HL-60 (cell line): ENCODE measurements around the gene TGFBR3.

ENCODE experiments used
- GABPA ChIP-seq: IDR thresholded peaks from 2 replicates; pipeline ENCODE4 v1.6.1; 2012; ENCODE audit warnings: low read depth
- POLR2AphosphoS5 ChIP-seq: IDR thresholded peaks from 2 replicates; pipeline ENCODE4 v1.6.1; 2012; ENCODE audit warnings: low read depth
- REST ChIP-seq: IDR thresholded peaks from 2 replicates; pipeline ENCODE4 v1.6.1; 2012; ENCODE audit warnings: low read depth; ENCODE audit not compliant: insufficient replicate concordance
- TF ChIP-seq, protein P1 (sequence below): IDR thresholded peaks from one replicate; pipeline ENCODE4 v1.5.1; 2011; ENCODE audit warnings: low read length, control low read depth, inconsistent platforms; ENCODE audit not compliant: insufficient read depth

GRCh38 chr1:91781371-91781825, 104.6 kb downstream of the TGFBR3 start:
- TF ChIP-seq, protein P1, sequence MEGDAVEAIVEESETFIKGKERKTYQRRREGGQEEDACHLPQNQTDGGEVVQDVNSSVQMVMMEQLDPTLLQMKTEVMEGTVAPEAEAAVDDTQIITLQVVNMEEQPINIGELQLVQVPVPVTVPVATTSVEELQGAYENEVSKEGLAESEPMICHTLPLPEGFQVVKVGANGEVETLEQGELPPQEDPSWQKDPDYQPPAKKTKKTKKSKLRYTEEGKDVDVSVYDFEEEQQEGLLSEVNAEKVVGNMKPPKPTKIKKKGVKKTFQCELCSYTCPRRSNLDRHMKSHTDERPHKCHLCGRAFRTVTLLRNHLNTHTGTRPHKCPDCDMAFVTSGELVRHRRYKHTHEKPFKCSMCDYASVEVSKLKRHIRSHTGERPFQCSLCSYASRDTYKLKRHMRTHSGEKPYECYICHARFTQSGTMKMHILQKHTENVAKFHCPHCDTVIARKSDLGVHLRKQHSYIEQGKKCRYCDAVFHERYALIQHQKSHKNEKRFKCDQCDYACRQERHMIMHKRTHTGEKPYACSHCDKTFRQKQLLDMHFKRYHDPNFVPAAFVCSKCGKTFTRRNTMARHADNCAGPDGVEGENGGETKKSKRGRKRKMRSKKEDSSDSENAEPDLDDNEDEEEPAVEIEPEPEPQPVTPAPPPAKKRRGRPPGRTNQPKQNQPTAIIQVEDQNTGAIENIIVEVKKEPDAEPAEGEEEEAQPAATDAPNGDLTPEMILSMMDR: no peak
- no peak for TF ChIP-seq POLR2AphosphoS5
- no peak for TF ChIP-seq GABPA
- no peak for TF ChIP-seq REST
